NCI-H446 (cell line): Measurements from ENCODE around the gene SAMM50.
A peak's percentile ranks its signal among the peaks of the same experiment; 100 is the strongest.
"Not testable (repeated sequence)": the region's sequence is repeated elsewhere in the genome, so short reads cannot be mapped to it uniquely, and the experiment has no call there.

ENCODE experiments used
- DNase-seq, 2 experiments: peaks; one replicate each; lab custom pipeline; 2025; lab: John Stamatoyannopoulos, UW

Gene SAMM50

DNA sequence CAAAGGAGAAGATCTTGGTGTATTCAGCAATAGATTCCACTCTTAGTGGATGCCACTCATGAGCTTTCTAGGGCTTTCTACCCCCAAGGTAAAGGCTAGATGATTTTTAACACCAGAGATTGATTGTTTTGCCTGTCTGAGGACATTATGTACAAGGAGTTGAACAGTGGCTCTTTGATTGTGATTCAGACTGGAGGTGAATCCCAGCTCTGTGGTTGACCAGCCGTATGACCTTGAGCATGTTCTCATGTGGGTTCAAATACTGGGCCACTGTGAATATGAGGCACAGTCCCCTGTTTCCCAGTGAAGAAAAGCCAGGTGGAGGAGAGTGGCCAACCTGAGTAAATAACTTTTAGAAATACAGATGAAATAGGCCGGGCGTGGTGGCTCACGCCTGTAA lies 44.9 kb downstream of the SAMM50 start:
- no peak for DNase-seq

DNA sequence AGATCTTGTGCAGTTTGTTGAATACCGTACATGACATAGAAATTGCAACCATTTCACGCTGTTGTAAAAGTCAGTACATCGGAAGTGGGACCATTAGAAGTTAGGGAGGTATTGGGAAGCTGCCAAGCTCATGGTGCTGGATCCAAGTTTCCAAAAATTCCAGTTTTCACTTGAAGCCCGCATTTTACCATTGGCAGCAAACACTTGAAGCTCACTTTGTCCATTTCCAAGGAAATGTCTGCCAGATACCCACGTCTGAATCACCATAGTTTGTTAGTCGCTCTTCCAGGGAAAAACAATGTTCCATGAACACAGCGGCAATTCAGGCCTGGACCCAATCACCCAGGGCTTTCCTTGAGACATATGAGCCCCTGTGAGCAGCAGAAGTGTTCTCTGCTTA lies 46.3 kb downstream of the SAMM50 start:
- DNase-seq, result no peak

DNA sequence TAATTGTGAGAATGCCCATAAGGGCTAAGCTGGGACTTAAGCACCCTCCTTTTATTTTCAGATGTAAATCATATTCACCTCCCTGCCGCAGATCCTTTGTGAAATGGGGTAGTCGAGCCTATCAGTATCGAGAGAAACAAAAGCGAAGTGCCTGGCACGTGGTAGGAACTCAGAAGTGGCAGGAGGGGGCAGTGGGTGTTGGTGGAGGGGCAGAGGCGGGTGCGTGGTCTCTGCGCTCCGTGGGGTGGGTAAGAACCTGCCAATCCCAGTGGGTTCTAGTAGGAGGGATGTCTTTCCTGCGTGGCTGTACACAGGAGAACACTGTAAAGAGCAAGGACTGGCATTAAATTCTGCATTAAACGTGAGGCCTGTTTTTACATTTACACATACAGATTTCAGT lies 47.1 kb downstream of the SAMM50 start:
- no peak for DNase-seq

DNA sequence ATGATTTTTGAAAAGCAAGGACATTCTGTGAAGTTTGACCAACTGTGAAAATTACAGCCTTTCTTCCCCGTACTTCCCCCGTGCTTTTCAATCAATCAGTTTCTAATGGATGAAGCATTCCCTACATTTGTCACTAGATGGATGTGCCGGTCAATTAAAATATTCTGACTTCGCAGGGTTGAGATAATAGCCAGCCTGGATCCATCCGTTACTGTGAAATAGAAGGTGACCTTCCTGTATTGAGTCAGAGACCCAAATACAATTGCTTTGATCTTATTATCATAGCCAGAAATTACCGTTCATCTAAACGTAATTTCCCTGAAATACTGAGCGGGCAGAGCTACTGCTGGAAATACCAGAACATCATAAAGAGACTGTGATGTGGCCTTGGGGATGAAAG lies 47.8 kb downstream of the SAMM50 start:
- no peak for DNase-seq

DNA sequence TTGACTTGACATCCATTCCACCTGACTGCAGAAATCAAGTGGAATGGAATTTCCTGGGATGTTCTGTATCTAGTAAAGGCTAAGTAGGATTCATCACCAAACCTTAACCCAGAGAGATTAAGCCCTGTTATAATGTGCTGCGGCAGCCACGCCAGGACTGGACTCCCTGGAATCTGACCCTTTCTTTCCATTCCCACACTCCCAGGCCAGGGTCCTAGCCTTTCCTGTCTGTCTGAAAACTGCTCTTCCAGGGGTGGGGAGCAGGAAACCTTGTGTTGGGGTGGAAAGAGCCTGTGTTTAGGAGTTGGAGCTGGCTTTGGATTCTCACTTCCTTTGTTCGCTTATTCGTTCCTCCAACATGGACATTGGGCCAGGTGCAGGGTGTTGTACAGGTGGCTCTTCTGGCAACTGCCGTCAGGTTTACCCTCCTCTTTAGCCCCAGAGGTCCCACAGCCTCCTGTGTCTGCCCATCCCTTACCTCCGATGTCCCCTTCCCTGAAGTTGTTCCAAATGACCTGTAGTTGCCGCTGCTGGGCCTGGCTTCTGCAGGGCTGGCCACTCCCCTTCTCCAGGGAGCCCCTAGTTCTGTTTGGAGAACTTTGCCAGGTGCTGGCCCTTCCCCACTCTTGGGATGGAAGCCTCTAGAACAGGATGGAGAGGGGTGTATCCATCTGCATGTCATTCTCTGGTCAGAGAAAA lies 48.3 kb downstream of the SAMM50 start:
- DNase-seq, result no peak

DNA sequence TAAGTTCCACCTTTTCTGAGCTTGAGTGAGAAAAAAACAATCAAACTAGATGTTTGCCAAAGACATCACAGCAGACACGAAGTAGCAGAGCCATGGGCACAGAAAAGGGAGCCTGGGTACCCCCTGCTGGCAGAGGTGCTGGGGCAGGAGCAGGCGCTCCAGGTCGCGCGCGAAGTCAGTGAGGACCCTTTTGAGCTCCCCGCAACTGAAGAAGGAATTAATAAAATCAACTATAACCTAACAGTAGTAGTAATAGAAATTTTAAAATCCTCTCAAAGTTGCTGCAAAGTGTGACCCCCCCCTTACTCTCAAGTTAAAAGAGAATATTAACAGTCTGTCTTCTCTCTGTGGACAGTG lies 48.8 kb downstream of the SAMM50 start:
- DNase-seq, result no peak

DNA sequence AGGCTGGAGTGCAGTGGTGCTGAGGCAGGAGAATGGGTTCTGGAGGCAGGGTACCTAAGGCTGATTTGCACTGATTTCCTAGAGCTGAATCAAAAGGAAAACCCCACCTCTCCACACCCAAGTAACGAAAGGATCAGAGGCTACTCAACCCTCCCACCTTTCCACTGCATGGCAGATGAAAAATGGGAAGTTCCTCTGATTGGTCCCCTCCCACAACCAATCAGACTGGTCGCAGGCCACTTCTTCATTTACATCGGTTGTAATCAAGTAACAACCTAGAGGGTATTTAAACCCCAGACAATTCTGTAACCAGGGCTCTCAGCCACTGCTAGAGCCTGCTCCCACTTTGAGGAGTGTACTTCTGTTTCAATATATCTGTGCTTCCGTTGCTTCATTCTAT lies 50.3 kb downstream of the SAMM50 start:
- DNase-seq, result no peak

DNA sequence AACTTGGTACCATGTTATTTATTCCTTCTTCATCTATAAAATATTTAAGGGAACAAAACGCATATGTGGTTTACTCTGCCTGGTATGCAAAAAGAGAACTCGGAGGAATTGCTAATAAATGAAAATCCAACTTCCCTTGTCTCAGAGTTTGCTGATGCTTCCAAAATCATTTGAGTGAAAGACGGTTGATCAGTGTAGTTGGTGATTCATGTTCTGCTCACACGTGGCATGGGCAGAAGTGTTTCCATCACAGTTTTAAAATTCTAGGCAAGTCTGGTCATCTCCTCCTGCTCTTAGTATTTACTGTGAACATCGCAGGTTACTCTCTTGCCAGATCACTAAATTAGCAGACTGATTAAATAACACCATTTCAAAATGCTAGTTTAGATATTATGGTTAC lies 56.9 kb downstream of the SAMM50 start:
- no peak for DNase-seq

DNA sequence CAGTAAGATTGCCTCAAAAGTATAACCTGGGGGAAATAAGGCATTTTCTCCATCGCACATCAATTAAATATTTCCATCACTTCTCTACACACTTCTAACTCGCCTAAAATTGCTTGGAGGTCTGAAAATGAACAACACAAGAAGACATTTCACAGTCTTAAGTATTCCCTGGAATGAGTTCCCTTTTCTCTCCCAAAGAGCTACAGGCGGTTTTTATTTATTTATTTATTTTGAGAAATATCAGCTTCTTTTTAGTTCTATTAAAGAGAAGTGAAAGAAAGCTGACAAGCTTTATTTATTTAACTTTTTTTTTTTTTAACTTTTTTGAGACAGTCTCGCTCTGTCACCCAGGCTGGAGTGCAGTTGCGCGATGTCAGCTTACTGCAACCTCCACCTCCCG lies 57.3 kb downstream of the SAMM50 start:
- DNase-seq, result no peak

DNA sequence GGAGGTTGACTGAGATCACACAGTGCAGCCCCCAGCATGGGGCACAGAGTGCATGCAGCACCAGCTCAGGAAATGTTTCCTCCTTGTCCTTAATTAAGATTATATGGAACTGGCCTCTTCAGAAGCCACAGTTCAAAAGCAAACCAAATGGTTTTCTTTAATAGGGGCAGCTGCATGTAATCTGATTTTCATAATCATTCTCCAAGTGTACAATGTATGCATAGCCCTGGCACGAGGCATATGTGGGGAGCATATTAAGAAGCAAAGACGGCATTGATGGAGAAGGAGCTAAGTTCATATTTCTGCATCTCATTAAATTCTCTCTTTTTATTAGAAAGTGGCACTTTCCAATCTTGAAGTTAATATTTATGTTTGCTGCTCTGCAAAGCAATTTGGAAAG lies 59.0 kb downstream of the SAMM50 start:
- no peak for DNase-seq

DNA sequence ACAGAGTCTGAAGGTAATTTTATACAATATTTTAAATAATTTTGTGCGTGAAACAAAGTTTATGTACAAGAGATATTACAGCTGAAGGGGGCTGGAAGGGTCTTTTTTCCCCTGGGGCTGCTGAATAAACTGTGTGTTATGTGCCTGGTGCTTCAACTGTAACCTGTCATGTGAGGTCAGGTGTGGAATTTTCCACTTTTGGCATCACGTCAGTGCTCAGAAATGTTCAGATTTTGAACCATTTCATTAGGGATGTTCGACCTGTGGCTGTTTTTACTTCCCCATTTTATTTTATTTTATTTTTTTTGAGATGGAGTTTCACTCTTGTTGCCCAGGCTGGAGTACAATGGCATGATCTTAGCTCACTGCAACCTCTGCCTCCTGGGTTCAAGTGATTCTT lies 61.3 kb downstream of the SAMM50 start:
- not testable (repeated sequence) for DNase-seq

DNA sequence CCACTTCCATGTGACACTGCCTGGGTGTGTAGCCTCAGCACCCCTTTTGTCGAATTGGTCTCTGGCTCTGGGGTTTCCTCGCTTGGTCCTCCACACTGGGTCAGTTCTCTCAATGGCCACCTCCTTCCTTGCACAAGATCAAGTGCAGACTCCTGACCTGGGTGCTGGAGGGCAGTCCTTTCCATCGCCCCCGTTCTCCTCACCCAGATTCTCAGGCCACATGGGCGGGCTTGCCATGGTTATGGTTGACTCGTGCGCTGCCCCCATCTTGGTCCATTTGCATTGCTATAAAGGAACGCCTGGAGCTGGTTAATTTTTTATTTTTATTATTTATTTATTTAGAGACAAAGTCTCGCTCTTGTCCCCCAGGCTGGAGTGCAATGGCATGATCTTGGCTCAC lies 63.4 kb downstream of the SAMM50 start:
- DNase-seq, result no peak

DNA sequence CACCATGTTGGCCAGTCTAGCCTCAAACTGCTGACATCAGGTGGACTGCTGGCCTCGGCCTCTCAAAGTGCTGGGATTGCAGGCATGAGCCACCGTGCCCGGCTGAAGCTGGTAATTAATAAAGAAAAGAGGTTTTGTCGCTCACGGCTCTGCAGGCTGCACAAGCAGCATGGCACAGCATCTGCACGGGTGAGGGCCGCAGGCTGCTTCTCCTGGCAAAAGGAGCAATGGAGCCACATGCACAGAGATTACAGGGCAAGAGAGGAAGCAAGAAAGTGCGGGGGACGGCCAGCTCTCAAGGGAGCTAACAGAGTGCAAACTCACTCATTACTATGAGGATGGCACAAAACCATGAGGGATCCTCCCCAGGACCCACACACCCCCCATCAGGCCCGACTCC lies 64.2 kb downstream of the SAMM50 start:
- DNase-seq, result no peak

DNA sequence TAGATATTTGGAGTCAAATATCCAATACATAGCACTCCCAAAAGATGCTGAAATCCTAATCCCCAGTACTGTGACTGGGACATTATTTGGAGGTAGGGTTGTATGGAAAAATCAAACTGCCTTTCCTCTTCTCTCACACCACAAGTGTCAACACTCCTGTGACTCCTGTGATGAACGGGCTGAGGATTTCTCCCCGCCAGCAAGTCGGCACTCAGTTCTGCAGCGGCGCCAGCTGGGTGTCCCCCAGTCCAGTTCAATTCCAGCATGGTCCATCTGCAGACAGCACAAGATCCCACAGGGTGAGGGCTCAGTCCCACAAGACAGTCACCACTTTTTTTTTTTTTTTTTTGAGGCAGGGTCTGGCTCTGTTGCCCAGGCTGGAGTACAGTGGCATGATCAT lies 64.6 kb downstream of the SAMM50 start:
- DNase-seq, result no peak

DNA sequence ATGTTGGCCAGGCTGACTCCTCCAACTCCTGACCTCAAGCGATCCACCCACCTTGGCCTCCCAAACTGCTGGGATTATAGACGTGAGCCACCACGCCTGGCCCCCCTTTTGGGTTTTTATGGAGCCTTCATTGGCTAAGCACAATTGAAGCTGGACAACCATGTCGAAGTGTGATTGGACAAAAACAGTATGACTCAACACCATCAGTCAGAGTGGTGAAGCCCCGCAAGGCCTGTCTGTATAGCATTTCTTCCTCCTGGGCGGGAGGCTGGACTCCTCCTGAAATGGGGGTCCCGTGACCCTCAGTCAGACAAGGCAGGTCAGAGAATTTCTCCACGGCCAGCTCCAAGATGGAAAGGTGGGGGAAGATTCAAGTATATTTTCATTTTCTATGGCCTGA lies 65.7 kb downstream of the SAMM50 start:
- no peak for DNase-seq

DNA sequence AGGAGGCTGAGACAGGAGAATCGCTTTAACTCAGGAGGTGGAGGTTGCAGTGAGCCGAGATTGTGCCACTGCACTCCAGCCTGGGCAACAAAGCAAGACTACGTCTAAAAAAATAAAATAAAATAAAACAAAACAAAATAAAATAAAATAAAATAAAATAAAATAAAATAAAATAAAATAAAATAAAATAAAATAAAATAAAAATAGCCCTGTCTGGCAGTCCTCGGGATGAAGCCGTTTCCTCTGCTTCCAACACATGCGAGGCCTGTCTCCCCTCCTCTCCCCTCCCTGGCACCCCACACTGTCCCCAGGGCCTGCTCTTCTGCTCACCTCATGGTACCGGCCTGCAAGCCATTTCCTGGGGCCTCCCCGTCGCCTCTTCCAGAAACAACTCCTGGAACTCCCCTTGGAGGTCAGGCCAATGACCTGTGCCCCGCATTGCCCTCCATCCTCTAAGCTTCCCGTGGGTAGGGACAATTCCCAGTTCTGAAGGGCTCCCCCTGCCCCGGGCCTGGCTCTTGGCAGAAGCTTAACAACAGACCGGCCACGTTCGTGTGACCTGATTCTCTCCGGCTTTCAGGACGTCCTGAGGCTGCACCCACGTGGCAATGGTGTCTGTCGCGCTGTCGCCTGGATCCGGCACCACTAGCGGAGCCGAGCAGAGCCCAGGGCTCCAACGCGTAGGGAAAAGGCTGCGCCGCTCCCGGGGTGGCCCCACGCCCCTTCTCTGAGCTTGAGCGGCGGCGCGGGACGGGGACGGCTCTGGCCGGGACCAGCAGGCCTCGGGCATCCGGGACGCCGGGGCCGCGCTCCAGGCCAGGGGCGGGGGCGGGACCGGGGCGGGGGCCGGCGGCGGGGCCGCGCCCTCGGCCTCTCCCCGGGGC lies 68.4 kb downstream of the SAMM50 start:
- DNase-seq, result peak in 1 of 2 experiments; percentile 45

DNA sequence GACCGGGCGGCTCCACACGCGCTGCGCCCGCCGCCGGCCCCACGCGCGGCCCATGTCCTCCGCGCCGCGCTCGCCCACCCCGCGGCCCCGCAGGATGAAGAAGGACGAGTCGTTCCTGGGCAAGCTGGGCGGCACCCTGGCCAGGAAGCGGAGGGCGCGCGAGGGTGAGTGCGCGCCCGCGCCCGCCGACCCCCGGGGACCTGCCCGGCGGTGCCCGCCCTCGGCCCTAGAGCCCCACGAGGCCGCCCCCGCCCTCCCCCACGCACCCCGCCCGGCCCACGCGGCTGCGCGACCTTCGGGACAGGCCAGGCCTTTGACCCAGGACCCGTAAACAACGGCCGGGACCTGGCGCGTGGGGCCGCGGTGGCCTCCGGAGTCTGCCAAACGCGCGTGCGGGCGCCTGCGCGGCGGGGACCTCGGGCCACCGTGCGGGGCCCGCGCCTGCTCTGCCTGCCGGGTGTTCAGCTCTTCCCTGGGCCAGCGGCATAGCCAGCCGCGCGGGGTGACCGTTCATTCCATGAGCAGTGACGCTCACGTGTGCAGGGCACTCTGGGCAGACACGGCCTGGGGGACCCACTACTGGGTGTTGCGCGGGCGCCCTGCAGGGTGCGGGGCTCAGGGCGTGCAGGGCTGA lies 69.2 kb downstream of the SAMM50 start, which contains the start of gene PARVB:
TSS of gene PARVB (plus strand) at position 15 of the 634 bp plus-strand sequence. CDS start at position 53, 38 bp downstream.
- DNase-seq, result peak in 1 of 2 experiments; percentile 7

DNA sequence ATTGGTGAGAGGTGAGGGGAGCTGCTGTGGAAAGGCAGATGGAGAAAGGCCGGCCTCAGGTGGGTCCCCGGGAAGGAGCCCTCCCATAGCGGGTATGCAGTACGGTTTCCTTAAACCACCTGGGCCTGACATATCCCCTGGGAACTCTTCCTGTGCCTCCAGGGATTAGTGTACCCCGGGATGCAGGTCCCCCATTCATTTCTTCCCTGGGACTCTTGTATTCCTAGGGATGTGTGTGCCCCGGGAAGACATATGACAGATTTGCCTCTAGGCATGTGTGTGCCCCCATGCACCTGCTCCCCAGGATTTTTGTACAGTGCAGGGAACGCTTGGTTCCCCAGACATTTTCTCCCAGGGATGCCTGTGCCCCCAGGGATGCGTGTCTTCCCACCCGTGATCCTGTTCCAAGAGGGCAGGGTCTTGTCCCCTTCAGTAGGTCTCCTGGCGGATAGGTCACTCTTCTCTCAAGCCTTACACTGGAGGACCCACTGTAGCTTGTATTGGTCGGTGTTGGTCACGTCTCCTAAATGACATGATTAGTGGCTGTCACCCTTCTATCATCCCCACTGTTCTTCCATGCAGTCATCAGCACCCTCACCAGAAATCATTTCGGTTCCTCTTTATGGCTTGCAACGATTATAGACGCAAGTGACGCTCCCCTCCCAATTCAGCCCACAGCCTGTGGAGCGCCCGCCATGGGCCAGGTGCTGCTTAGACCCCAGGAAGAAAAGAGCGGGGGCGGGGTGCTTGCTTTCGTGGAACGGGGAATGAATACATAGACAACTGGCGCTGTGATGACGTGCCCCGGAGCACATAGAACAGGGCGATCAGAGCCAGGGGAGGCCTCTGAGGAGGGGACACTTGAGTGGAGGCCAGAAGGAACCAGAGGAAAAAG lies 70.2 kb downstream of the SAMM50 start:
- DNase-seq, result no peak

DNA sequence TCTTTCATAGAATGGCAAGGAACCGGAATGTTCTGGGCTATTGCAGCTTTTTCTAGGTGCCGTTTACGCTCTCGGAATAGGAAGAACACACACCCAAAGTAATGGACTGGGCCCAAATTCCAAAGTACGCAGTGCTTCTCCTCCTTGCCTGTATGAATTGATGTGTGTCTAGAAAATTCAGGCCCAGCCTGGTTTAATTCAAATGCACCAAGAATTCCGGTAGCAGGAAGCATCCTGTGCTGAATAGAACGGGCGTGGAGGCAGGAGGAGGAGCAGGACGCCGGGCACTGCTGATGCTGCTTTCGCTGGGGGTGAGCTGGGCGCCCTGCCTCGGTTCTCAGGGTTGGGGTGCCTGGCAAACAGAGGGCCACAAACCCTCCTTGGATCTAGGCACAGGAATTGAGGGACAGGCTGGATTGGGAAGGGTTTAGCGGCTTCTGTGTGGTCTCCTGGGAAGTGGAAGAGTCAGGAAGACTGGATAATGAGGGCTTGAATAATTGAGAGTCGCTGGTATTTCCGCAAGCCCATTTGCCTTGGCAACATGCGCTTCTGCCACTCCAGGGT lies 70.9 kb downstream of the SAMM50 start:
- DNase-seq, result no peak

DNA sequence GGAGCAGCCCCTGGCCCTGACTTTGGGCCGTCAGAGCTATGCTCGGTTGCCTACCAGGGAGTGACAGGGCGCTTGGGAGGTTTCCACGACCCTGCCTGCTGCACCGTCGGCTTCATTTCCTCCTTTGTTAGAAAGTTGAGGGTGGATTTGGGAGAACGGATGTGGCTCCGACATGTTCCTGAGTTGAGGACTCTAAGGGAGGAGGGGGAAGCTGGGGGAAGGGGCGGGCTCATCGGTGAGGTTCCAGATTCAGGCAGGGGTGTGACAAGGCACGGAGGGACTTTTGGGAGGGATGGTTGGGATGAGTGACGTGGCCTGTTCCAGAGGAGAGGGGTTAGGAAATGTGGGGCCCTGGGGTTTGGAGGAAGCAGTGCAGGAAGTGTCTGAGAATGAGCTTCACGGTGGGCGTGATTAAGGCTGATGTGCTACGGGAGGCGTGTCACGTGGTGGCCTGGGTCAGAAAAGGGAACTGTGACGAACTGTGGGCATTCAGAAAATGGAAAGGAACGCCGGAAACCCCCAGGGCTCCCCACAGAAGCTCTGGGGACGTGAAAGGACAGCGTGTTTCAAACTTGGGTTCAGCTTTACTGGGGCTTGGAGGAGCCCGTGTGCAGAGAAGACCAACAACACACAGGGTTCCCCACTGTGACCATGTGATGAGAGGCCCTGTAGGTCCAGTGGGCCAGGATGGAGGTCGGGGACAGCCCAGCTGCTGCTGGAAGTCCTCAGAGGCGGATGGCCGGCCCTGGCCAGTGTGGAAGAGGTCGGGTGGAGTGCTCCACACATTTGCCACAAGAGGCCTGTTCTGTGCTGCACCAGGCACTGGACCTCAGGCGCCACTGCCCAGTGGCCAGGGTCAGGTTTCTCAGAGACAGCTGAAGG lies 71.6 kb downstream of the SAMM50 start:
- no peak for DNase-seq

DNA sequence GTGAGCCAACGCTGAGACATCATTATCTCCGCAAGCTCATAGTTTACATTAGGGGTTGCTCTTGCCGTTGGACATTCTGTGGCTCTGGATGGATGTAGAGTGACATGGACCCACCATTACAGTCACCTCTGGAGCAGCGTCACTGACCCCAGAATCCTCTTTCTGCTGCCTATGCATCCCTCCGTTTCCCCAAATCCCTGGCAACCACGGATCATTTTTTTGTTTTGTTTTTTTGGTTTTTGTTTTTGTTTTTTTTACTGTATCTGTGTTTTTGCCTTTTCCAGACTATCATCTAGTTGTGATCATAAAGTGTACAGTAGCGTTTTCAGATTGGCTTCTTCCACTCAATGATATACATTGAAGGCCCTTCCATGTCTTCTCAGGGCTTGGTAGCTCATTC lies 72.8 kb downstream of the SAMM50 start:
- no peak for DNase-seq
